Measurements from ENCODE around the gene ULBP3. TPM values are rescaled to one million over a fixed set of nuclear protein-coding genes. Genes with fewer than 3 reads are reported as not detected.

ULBP3 gene
- total RNA-seq, 1 donor from 2014 or later = 1.7 TPM

DNA sequence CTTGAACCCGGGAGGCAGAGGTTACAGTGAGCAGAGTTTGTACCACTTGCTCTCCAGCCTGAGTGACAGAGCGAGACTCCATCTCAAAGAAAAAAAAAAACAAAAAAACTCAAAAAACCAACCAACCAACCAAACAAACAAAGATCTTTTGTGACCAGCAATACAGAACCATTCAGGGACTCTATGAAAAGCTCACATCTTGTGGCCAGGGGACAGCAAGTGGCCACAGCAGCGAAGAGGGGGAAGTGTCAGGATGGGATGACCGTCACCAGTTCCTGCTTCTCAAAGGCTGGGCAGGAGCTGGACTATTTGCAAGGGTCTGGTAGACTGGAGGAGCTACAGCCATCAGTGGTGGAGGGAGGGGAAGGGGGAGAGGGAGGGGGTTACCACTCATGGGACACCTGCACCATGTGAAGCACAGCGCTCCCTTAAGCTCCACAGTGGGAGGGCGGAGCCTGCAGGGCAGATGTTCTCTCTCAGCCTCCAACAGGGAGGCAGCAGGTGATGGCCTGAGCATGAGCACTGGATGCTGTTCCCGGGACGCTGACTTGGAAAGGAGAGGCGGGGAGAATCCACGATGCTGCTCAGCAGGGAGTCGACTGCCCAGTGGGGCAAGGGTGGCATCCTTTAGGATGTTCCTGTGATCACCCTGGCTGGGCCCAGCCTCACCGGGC is 19.7 kb upstream of the ULBP3 start:
- Histone ChIP-seq H3K36me3 (no peaks in the 10 kb centered on the region), H3K27me3 (no peaks in the 10 kb centered on the region), H3K4me3 (no peak overlapping the region), H3K27ac (no peak overlapping the region), H3K9me3 (no peaks in the 10 kb centered on the region), H3K4me1 (no peaks in the 10 kb centered on the region)
- no peak for DNase-seq (ENCODE audit: extremely low spot score in 2 of 2)
- intact Hi-C loops (cut with DNase I) = loop anchor here (10.0 kb wide), 1 partner anchor 306 kb away; no protein-coding TSS in a partner anchor
- TF ChIP-seq, protein P1, sequence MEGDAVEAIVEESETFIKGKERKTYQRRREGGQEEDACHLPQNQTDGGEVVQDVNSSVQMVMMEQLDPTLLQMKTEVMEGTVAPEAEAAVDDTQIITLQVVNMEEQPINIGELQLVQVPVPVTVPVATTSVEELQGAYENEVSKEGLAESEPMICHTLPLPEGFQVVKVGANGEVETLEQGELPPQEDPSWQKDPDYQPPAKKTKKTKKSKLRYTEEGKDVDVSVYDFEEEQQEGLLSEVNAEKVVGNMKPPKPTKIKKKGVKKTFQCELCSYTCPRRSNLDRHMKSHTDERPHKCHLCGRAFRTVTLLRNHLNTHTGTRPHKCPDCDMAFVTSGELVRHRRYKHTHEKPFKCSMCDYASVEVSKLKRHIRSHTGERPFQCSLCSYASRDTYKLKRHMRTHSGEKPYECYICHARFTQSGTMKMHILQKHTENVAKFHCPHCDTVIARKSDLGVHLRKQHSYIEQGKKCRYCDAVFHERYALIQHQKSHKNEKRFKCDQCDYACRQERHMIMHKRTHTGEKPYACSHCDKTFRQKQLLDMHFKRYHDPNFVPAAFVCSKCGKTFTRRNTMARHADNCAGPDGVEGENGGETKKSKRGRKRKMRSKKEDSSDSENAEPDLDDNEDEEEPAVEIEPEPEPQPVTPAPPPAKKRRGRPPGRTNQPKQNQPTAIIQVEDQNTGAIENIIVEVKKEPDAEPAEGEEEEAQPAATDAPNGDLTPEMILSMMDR (IDR thresholded peaks at IDR 0.05) = no peak
- no peak for TF ChIP-seq POLR2AphosphoS5 (IDR thresholded peaks at IDR 0.05; ENCODE audit: insufficient read depth in 1 of 2, low read depth in 1 of 2)
- TF ChIP-seq POLR2A (IDR thresholded peaks at IDR 0.05) = no peak

DNA sequence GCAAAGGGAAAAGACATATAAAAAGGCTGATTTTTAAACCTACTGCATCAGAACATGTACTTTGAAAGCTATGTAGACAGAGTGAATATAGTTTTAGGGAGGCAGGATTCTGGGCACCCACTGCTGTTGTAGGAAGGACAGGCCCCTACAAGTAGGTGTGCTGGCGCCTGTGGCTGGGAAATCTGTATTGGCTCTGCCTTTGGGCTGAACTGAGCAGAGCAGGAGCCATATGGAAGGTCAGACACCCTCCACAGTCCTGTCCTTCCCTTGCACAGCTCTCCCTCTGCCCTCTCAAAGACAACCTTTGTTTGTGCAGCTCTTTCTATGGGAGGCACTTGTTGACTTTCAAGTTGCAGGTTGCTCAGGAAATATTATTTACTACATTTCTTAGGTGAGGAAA is 18.4 kb upstream of the ULBP3 start:
- Histone ChIP-seq H3K27ac (no peak overlapping the region), H3K9me3 (no peaks in the 10 kb centered on the region), H3K4me1 (no peaks in the 10 kb centered on the region), H3K27me3 (no peaks in the 10 kb centered on the region), H3K36me3 (no peaks in the 10 kb centered on the region), H3K4me3 (no peak overlapping the region)
- intact Hi-C loops (cut with DNase I) = loop anchor here (10.0 kb wide), 1 partner anchor 307 kb away; no protein-coding TSS in a partner anchor
- TF ChIP-seq POLR2AphosphoS5 (IDR thresholded peaks at IDR 0.05; ENCODE audit: insufficient read depth in 1 of 2, low read depth in 1 of 2) (no peak), POLR2A (IDR thresholded peaks at IDR 0.05) (no peak)
- TF ChIP-seq, protein P1 (IDR thresholded peaks at IDR 0.05) = no peak
- DNase-seq (ENCODE audit: extremely low spot score in 2 of 2) = no peak

DNA sequence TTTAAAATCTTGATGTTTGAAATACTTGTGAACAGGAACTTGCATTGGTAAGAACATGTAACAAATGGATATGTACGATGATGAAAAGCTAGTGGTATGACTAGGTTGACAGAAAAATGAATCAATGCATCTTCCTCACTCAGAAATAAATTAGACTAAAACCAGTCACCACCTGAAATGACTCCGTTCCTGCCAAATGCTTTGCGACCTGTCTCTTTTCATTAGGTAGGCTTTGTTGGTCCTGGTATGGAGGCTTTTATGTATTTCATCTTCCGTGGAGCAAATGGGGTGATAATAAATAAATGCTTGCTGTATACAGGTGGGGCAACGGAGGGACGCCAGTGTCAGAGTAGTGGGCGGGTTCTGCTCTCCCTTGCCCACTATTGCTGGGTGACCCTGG is 17.1 kb upstream of the ULBP3 start:
- Histone ChIP-seq H3K27me3 (no peaks in the 10 kb centered on the region), H3K36me3 (no peaks in the 10 kb centered on the region), H3K27ac (no peak overlapping the region), H3K4me3 (no peak overlapping the region), H3K9me3 (no peaks in the 10 kb centered on the region), H3K4me1 (no peaks in the 10 kb centered on the region)
- intact Hi-C loops (cut with DNase I) = loop anchor here (10.0 kb wide), 1 partner anchor 309 kb away; no protein-coding TSS in a partner anchor
- TF ChIP-seq POLR2AphosphoS5 (IDR thresholded peaks at IDR 0.05; ENCODE audit: insufficient read depth in 1 of 2, low read depth in 1 of 2) = no peak
- no peak for TF ChIP-seq POLR2A (IDR thresholded peaks at IDR 0.05)
- TF ChIP-seq, protein P1 (IDR thresholded peaks at IDR 0.05) = no peak
- DNase-seq (ENCODE audit: extremely low spot score in 2 of 2) = no peak

DNA sequence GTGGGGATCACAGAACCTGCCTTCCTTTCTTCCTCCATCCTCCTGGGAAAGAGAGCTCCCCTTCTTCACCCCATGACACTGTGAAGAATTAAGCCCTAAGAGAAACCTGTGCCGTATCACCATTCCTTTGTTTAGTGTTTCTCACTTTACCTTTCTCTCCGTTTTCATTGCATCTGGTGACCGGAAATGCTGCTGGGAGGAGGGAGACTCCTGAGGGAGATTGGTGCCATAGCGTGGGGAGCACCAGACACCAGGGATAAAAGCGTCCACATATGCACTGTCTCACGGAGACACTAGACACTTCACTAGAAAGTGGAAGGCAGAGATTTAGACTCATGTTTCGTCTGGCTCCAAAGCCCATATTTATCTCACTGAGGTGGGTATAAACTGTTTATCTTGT is 15.5 kb upstream of the ULBP3 start:
- H3K27ac ChIP-seq = no peak overlapping the region

More for the DNA sequence above, 15.5 kb upstream of the ULBP3 start:
- TF ChIP-seq POLR2AphosphoS5 (IDR thresholded peaks at IDR 0.05; ENCODE audit: insufficient read depth in 1 of 2, low read depth in 1 of 2) = no peak
- TF ChIP-seq, protein P1 (IDR thresholded peaks at IDR 0.05) = no peak
- TF ChIP-seq POLR2A (IDR thresholded peaks at IDR 0.05) = no peak
- Histone ChIP-seq H3K9me3 (no peaks in the 10 kb centered on the region), H3K4me1 (no peaks in the 10 kb centered on the region), H3K4me3 (no peak overlapping the region), H3K27me3 (no peaks in the 10 kb centered on the region), H3K36me3 (no peaks in the 10 kb centered on the region)
- intact Hi-C loops (cut with DNase I) = loop anchor here (10.0 kb wide), 1 partner anchor 310 kb away; no protein-coding TSS in a partner anchor
- DNase-seq (ENCODE audit: extremely low spot score in 2 of 2) = no peak
